Aorta (tissue), 5 donors: ENCODE results near the gene CENPVL1. TPM values are rescaled to one million over a fixed set of nuclear protein-coding genes. Genes with fewer than 3 reads are reported as not detected.
"Not testable (repeated sequence)": the region's sequence is repeated elsewhere in the genome, so short reads cannot be mapped to it uniquely, and the experiment has no call there.

Source experiments
- ATAC-seq: fragments of 200-7000 bp; cut with Tn5 transposase; one replicate; pipeline ENCODE4 v1.9.1; 2022; ENCODE audit warnings: moderate library complexity; ENCODE audit not compliant: low FRiP score
- DNase-seq, 2 donors: peaks; one replicate each; pipeline ENCODE4 v3.0.0-alpha.2; 2020
- H3K27ac ChIP-seq, 2 donors: one replicate each; pipeline ENCODE4 v1.5.1; 2013; ENCODE audit warnings: low read length in 2 of 2, mild to moderate bottlenecking in 2 of 2, moderate library complexity in 2 of 2, control low read depth in 1 of 2, inconsistent platforms in 1 of 2, low read depth in 1 of 2
- H3K27me3 ChIP-seq, 2 donors: one replicate each; pipeline ENCODE4 v1.6.1; 2013; ENCODE audit warnings: control low read depth in 1 of 2, low read length in 1 of 2, mild to moderate bottlenecking in 1 of 2, moderate library complexity in 1 of 2; ENCODE audit not compliant: insufficient read depth in 2 of 2, control insufficient read depth in 1 of 2
- H3K36me3 ChIP-seq, 2 donors: one replicate each; pipeline ENCODE4 v1.6.1; 2013; ENCODE audit warnings: control low read depth in 1 of 2, low read length in 1 of 2, mild to moderate bottlenecking in 1 of 2; ENCODE audit not compliant: insufficient read depth in 2 of 2, control insufficient read depth in 1 of 2
- H3K4me1 ChIP-seq, 2 donors: one replicate each; pipeline ENCODE4 v1.6.1; 2013; ENCODE audit warnings: low read length in 2 of 2, control low read depth in 1 of 2, mild to moderate bottlenecking in 1 of 2, moderate library complexity in 1 of 2; ENCODE audit not compliant: insufficient read depth in 2 of 2, control insufficient read depth in 1 of 2
- H3K4me3 ChIP-seq, 2 donors: one replicate each; pipeline ENCODE4 v1.5.1; 2013; ENCODE audit warnings: low read length in 2 of 2, control low read depth in 1 of 2, mild to moderate bottlenecking in 1 of 2
- H3K9me3 ChIP-seq: one replicate; pipeline ENCODE4 v1.6.1; 2013; ENCODE audit warnings: mild to moderate bottlenecking, low read length; ENCODE audit not compliant: control insufficient read depth
- WGBS, 2 donors: extraction: QIAGEN DNeasy Blood & Tissue Kit; methylation state at CpG; one replicate each; pipeline ENCODE4 v1.1.7; 2013; 5-methylcytosine and 5-hydroxymethylcytosine counted together
- intact Hi-C, 2 donors: fragments of 100-400 bp; cut with DNase I; formaldehyde crosslinking; loops; one replicate each; pipeline versions ENCODE4 v1.14.2 to v1.15.0; 2022
- long read RNA-seq, 2 donors: library from polyadenylated mRNA; unstranded; transcript quantifications; one replicate each; pipeline ENCODE4 v2.0.0, GENCODE V29; 2020 to 2021
- polyA plus RNA-seq, 2 donors: library from polyadenylated mRNA; stranded (reverse); fragments of 200-250 nt; gene quantifications; one replicate each; pipeline ENCODE4 v1.2.3, GENCODE V29; 2013
- total RNA-seq, 2 donors: library from RNA; stranded (reverse); fragmentation: NEBNext Ultra II Directional; extraction: Animal tissue kit (Norgen Biotek cat#: 25700); gene quantifications; one replicate each; pipeline ENCODE4 v1.2.1, GENCODE V29; 2021
- donor health status: healthy with polysubstance abuse.
- donor health status: Bipolar disorder and iron deficiency.
- donor health status: DM: no; HTN: no; CAD: no.
- donor health status: DM: no; HTN: no; CAD: no.
- donor health status: DM: yes; HTN: yes; CAD: no.

CENPVL1 gene
- total RNA-seq (not detected), polyA plus RNA-seq (not detected)
- long read RNA-seq, donor 1: 0 reads
- long read RNA-seq, donor 2: 0 reads

- H3K27me3 ChIP-seq, H3K27ac ChIP-seq, intact Hi-C loops, H3K9me3 ChIP-seq, H3K36me3 ChIP-seq, ATAC-seq, H3K4me3 ChIP-seq, DNase-seq, H3K4me1 ChIP-seq: not testable (repeated sequence)
- WGBS, 2 donors: no CpG with 5 or more reads among the region's 87 CpGs
These were observed at the start of gene CENPVL1 for GRCh38 chrX:51710277-51711164. Gene CENPVL1 (plus strand): TSS chrX:51710512. CDS start chrX:51710512, 0 bp downstream.

DNA sequence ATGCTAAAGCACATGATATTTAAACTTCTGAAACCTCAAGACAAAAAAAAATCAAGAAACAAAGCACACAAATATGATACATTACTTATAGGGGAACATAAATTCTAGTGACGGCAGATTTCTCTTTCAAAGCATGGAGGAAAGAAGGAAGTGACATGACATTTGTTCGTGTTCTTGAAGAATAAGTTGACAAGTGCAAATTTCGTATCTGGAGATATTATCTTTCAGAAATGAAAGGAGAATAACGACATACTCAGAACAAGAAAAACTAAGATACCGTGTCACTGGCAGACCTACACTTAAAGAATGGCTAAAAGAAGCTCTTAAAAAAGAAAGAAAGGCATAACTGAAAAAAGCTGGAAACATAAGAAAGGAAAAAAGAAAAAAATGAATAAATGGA, 44.3 kb upstream of the CENPVL1 start:
- Histone ChIP-seq H3K27ac (no peak overlapping the region), H3K36me3 (no peaks in the 10 kb centered on the region), H3K4me1 (no peaks in the 10 kb centered on the region), H3K9me3 (no peaks in the 10 kb centered on the region), H3K4me3 (no peak overlapping the region), H3K27me3 (no peaks in the 10 kb centered on the region)
- no peak for DNase-seq
- ATAC-seq: no peak
- 37 to 44% methylated on average over 5 of the region's 5 CpGs for WGBS, 2 donors
- intact Hi-C loops: no loop called here

DNA sequence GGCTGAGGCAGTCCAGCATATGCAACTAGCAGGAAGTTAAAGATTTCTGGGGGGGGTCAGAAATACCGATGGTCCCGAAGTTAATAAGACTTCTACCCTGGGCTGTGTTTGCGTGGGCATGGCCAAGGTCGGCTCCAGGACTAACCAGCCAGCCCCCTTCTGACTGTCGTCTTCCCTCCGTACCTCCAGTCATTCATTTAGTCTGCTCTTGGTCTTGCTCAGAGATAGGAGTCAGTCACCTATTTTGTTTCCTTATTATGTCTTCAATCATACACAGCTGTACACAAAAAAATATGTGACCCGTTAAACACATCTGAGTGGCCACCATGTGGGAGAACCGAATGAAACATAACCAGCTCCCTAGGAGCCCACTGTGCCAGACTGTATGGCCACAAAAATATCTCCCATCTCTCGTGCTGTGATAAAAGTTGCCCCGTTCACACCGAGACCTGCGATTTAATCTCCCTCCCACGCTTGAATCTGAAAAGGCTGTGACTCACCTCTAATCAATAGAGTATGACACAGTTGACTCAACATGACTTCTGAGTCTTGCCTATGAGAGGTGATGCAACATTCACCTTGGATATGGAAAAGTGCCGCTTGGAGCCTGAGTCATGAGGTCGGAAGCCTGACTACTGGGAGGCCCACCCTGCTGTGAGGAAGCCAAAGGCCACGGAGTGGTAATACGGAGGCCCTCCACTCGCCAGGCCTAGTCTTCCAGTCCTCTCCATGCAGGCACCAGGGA, 30.5 kb upstream of the CENPVL1 start:
- no CpG with 5 or more reads among the region's 18 CpGs for WGBS, 2 donors
- H3K36me3 ChIP-seq, H3K4me1 ChIP-seq, H3K4me3 ChIP-seq, ATAC-seq, H3K27ac ChIP-seq, H3K9me3 ChIP-seq, DNase-seq, H3K27me3 ChIP-seq, intact Hi-C loops: not testable (repeated sequence)

DNA sequence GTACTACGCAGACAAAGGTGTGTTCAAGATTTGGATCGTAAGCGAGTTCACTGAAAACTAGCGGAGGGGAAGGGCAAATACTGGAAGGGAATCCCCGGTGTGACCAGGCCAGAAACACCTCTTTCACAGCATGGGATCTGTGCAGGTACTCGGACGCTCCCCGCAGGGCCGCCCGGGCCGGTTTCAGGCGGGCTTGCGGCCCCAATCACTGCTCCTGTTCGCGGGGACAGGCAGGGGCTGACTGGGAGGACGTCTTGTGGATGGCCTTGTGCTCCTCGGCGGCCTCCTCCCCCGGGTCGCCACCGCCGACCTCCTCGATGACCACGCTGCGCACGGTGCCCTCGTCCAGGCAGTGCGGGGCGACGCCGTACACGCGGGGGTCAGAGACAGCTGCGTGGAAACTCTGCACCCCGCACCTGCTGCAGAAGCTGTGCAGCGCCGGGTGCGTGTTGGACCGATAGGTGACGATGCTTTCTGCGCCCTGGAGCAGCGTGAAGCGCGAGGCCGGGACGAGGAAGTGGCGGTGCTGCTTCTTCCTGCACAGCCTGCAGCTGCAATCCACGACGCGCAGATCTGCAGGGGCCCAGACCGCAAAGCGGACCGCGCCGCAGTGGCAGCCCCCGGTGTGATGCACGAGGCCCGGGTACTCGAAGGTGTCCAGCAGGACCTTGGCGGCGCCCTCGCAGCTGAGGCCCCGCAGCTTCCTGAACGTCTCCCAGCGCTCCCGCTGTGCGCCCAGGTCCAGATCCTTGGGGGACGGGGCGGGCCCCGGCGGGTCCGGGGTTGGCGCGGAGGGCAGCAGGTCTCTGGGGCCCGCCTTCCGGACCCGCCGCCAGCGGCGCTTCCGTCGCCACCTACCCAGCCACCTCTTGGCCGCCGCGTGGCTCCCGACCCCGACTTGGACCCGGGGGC, 28.2 kb upstream of the CENPVL1 start:
- ATAC-seq, H3K4me3 ChIP-seq, H3K36me3 ChIP-seq, H3K27ac ChIP-seq, intact Hi-C loops, H3K27me3 ChIP-seq, H3K4me1 ChIP-seq, DNase-seq, H3K9me3 ChIP-seq: not testable (repeated sequence)
- no CpG with 5 or more reads among the region's 88 CpGs for WGBS, 2 donors

DNA sequence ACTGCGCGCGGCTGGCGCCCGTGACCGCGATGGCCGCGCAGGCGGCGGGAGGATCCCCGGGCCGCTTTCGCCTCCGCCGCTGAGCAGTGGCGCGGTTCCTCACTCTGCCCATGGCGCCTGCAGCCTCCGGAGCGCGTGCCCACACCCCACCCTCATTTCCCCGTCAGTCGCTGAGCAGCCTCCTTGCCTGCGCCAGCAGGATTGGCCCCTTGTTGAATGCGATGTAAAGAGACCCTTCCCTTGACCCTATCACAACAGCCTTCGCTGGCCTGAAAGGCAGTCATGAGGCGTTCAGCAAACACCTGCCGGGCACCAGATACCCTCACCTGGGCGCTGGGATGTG, 27.6 kb upstream of the CENPVL1 start, which contains the start of gene CENPVL2:
TSS of gene CENPVL2 (minus strand) at position 112 of the 343 bp plus-strand sequence. CDS start at position 112, 0 bp downstream.
- intact Hi-C loops, H3K4me1 ChIP-seq, ATAC-seq, H3K36me3 ChIP-seq, H3K4me3 ChIP-seq, H3K27ac ChIP-seq, H3K27me3 ChIP-seq, H3K9me3 ChIP-seq, DNase-seq: not testable (repeated sequence)
- no CpG with 5 or more reads among the region's 30 CpGs for WGBS, 2 donors

- 69 to 77% methylated on average over 6 of the region's 6 CpGs for WGBS, 2 donors
- no peak for DNase-seq
These were observed 16.1 kb upstream of the CENPVL1 start for GRCh38 chrX:51694254-51694653.

DNA sequence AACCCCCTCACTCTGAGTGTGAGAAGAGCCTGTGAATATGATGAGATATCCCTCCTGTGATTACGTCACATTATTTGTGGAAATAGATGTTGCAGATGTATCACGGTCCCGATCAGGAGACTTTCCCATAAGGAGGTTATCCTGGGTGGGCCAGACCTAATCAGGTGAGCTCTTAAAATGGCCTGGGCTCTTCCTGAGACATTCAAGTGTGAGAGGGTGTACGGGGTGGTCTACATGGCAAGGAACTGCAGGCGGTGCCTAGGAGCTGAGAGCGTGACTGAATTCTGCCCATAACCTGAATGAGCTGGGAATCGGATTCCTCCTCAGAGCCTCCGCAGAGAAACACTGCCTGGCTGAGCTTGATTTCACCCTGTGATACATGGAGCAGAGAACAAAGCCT, 12.9 kb upstream of the CENPVL1 start:
- Histone ChIP-seq H3K4me1 (no peaks in the 10 kb centered on the region), H3K36me3 (no peaks in the 10 kb centered on the region), H3K27me3 (no peaks in the 10 kb centered on the region), H3K27ac (no peak overlapping the region), H3K9me3 (no peaks in the 10 kb centered on the region), H3K4me3 (no peak overlapping the region)
- intact Hi-C loops: no loop called here
- 87 to 89% methylated on average over 8 of the region's 8 CpGs for WGBS, 2 donors
- ATAC-seq (no peak), DNase-seq (no peak)

More at GRCh38 chrX:51694254-51694653, 16.1 kb upstream of the CENPVL1 start:
- Histone ChIP-seq H3K27me3 (no peaks in the 10 kb centered on the region), H3K36me3 (no peaks in the 10 kb centered on the region), H3K9me3 (no peaks in the 10 kb centered on the region), H3K27ac (no peak overlapping the region), H3K4me3 (no peak overlapping the region), H3K4me1 (no peaks in the 10 kb centered on the region)
- ATAC-seq: no peak
- intact Hi-C loops: no loop called here

- H3K9me3 ChIP-seq, H3K4me1 ChIP-seq, intact Hi-C loops, H3K27me3 ChIP-seq, H3K4me3 ChIP-seq, H3K36me3 ChIP-seq, DNase-seq, H3K27ac ChIP-seq, ATAC-seq: not testable (repeated sequence)
- WGBS, 2 donors: no CpG with 5 or more reads among the region's 18 CpGs
These were observed 2.8 kb downstream of the CENPVL1 start for GRCh38 chrX:51712943-51713647.
